ENCODE results near the gene CHRNA4. TPM values are rescaled to one million over a fixed set of nuclear protein-coding genes. Genes with fewer than 3 reads are reported as not detected.
"Not testable (repeated sequence)": the region's sequence is repeated elsewhere in the genome, so short reads cannot be mapped to it uniquely, and the experiment has no call there.

The CHRNA4 gene
- total RNA-seq, 3 donors from 2014 or later, result not detected

GRCh38 chr20:63307538-63308217, 53.5 kb downstream of the CHRNA4 start:
- H3K27me3 ChIP-seq, result peaks cover 0 to 88% of the 10 kb centered on the region in 2 donors
- intact Hi-C loops (cut with DNase I; ENCODE audit: low total_unique reads), result no loop called here

GRCh38 chr20:63306673-63307537, 54.2 kb downstream of the CHRNA4 start:
- Histone ChIP-seq H3K4me3 (no peak overlapping the region), H3K27me3 (peaks cover 0 to 80% of the 10 kb centered on the region in 2 donors), H3K9me3 (no peaks in the 10 kb centered on the region), H3K36me3 (no peaks in the 10 kb centered on the region), H3K4me1 (no peaks in the 10 kb centered on the region), H3K27ac (no peak overlapping the region)
- TF ChIP-seq POLR2A (IDR thresholded peaks at IDR 0.05) (no peak), POLR2AphosphoS5 (IDR thresholded peaks at IDR 0.05) (no peak), CTCF (IDR thresholded peaks at IDR 0.05) (no peak)
- DNase-seq (ENCODE audit: low spot score in 2 of 2), result no peak
- intact Hi-C loops (cut with DNase I; ENCODE audit: low total_unique reads), result no loop called here

More at GRCh38 chr20:63307538-63308217, 53.5 kb downstream of the CHRNA4 start:
- H3K4me1 ChIP-seq, result no peaks in the 10 kb centered on the region
- H3K27ac ChIP-seq, result no peak overlapping the region
- no peak for TF ChIP-seq POLR2A (IDR thresholded peaks at IDR 0.05)
- TF ChIP-seq POLR2AphosphoS5 (IDR thresholded peaks at IDR 0.05), result no peak
- no peak for TF ChIP-seq CTCF (IDR thresholded peaks at IDR 0.05)
- no peaks in the 10 kb centered on the region for H3K36me3 ChIP-seq
- DNase-seq (ENCODE audit: low spot score in 2 of 2), result no peak
- no peak overlapping the region for H3K4me3 ChIP-seq
- H3K9me3 ChIP-seq, result no peaks in the 10 kb centered on the region

GRCh38 chr20:63305933-63306672, 55.0 kb downstream of the CHRNA4 start:
- H3K27me3 ChIP-seq, result peaks cover 0 to 72% of the 10 kb centered on the region in 2 donors
- H3K36me3 ChIP-seq; intact Hi-C loops (cut with DNase I; ENCODE audit: low total_unique reads); H3K9me3 ChIP-seq; H3K4me1 ChIP-seq; H3K4me3 ChIP-seq; H3K27ac ChIP-seq; DNase-seq (ENCODE audit: low spot score in 2 of 2): not testable (repeated sequence)

GRCh38 chr20:63305393-63305792, 55.8 kb downstream of the CHRNA4 start:
- intact Hi-C loops (cut with DNase I; ENCODE audit: low total_unique reads), result no loop called here
- no peaks in the 10 kb centered on the region for H3K36me3 ChIP-seq
- H3K9me3 ChIP-seq, result peaks cover 0 to 7% of the 10 kb centered on the region in 2 donors
- H3K27me3 ChIP-seq, result peaks cover 0 to 66% of the 10 kb centered on the region in 2 donors
- no peak overlapping the region for H3K4me3 ChIP-seq
- TF ChIP-seq POLR2AphosphoS5 (IDR thresholded peaks at IDR 0.05) (no peak), POLR2A (IDR thresholded peaks at IDR 0.05) (no peak), CTCF (IDR thresholded peaks at IDR 0.05) (no peak)
- no peak for DNase-seq (ENCODE audit: low spot score in 2 of 2)
- no peaks in the 10 kb centered on the region for H3K4me1 ChIP-seq
- H3K27ac ChIP-seq, result no peak overlapping the region

- Histone ChIP-seq H3K9me3 (peaks cover 0 to 7% of the 10 kb centered on the region in 2 donors), H3K27ac (no peak overlapping the region), H3K36me3 (no peaks in the 10 kb centered on the region), H3K27me3 (peaks cover 0 to 63% of the 10 kb centered on the region in 2 donors), H3K4me1 (no peaks in the 10 kb centered on the region), H3K4me3 (no peak overlapping the region)
- TF ChIP-seq POLR2A (IDR thresholded peaks at IDR 0.05), result no peak
- no peak for TF ChIP-seq CTCF (IDR thresholded peaks at IDR 0.05)
- TF ChIP-seq POLR2AphosphoS5 (IDR thresholded peaks at IDR 0.05), result no peak
- no peak for DNase-seq (ENCODE audit: low spot score in 2 of 2)
- intact Hi-C loops (cut with DNase I; ENCODE audit: low total_unique reads), result no loop called here
Measured at GRCh38 chr20:63303095-63303666, 58.0 kb downstream of the CHRNA4 start.
